Muscle of arm (tissue), 12 donors: ENCODE measurements around the gene ZC3H4. TPM values are rescaled to one million over a fixed set of nuclear protein-coding genes. Genes with fewer than 3 reads are reported as not detected.
"Not testable (repeated sequence)": the region's sequence is repeated elsewhere in the genome, so short reads cannot be mapped to it uniquely, and the experiment has no call there.

Source experiments
- DNase-seq: peaks from one replicate; pipeline ENCODE4 v3.0.0-alpha.2; 2013
- polyA plus RNA-seq, 12 donors: library from polyadenylated mRNA; unstranded; fragments of 120-200 nt; gene quantifications; one replicate each; pipeline ENCODE4 v1.2.1, GENCODE V29; 2013; ENCODE audit not compliant: insufficient read length in 12 of 12

Gene ZC3H4
- polyA plus RNA-seq, 12 donors = 17.7 to 41.1 (median 24.8) TPM; not detected in 1

- DNase-seq = not testable (repeated sequence)
Observed at GRCh38 chr19:47050562-47050961, 63.0 kb downstream of the ZC3H4 start.

GRCh38 chr19:47049307-47049700, 64.3 kb downstream of the ZC3H4 start:
- no peak for DNase-seq

DNA sequence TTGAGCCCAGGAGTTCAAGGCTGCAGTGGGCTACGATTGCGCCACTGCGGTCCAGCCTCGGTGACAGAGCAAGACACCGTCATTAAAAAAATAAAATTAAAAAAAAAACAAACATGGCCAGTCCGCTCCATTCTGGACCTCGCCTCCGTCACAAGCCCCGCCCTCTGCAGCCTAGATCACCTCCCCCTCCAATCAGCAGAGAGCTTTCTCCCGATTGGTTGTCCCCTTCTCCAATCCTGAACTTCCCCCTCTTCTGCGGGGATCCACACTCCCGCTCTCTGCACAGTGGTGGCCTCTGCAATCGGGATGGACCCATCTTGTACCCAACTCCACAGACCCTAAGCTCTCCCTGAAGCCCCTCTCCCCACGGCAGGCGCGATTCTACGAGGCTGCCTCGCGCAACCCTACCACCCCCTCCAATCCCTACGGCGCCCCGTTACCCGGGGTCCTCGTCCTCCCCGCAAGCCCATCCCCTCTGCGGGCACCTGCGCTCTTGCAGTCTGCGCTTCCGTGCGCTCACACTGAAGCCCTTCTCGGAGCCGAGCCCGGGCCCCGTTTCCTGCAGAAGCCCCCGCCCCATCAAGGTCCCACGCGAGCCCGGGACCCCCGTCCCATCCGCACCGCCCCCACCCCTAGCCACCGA, 65.7 kb downstream of the ZC3H4 start:
- DNase-seq = peak; percentile 86

DNA sequence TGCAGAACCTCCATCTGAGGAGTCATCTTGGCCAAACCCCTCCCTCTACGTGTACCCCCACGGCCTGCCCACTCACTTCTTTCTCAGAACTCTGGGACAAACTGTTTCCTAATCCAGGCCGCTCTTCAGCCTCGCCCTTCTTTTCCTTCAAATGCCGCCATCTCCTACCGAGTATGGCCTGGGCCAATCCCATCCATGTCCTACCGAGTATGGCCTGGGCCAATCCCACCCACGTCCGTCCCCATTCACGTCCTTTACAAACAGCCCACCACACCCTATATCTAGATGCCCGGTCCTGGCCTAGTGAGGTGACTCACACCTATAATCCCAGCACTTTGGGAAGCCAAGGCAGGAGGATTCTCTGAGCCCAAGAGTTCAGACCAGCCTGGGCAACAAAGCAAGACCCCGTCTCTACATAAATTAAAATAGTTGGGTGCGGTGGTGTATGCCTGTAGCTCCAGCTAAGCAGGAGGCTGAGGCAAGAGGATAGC, 66.3 kb downstream of the ZC3H4 start:
- DNase-seq = no peak

DNA sequence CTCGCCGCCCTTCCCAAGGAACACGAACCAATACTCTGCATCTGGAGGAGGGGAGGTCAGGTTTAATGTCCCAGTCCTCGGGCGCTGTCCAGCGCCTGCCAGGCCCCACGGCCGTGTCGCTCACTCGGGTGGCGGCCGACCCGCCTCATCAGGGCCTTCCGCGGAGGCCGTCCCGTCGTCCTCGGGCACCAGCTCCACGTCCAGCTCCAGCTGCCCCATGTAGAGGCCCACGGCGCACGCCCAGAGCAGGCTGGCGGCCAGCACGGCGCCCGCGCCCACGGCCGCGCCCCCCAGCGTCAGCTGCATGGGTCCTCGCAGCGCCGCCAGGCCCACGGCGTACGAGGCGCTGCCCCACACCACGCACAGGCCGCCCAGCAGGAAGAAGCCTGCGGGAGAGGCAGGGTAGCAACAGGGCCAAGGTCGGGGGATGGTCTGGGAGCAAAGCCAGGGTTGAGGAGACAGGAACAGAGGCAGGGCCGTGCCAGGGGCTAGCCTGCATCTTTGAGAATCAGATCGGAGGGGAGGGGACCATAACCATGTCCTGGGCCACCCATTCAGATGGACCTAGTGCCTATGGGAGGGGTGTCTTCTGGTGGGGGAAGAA, 67.6 kb downstream of the ZC3H4 start:
- DNase-seq = no peak

GRCh38 chr19:47044946-47045866, 68.4 kb downstream of the ZC3H4 start:
- no peak for DNase-seq

DNA sequence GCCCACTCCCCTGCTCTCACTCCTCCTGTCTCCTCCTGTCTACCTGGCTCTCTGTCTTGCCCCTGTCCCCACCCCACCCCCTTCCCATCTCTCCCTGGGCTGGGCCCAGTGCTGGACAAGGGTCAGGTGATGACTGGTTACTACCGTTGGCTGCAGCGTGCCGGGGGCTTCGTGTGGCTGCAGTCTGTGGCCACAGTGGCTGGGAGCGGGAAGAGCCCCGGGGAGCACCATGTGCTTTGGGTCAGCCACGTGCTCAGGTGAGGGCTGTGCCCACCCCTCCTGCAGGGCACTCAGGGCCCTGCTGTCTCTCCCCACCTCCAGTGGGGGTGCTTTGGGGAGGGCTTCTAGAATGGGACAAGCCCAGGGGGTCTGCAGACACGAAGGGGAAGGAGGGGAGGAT, 72.7 kb downstream of the ZC3H4 start:
- DNase-seq = no peak

DNA sequence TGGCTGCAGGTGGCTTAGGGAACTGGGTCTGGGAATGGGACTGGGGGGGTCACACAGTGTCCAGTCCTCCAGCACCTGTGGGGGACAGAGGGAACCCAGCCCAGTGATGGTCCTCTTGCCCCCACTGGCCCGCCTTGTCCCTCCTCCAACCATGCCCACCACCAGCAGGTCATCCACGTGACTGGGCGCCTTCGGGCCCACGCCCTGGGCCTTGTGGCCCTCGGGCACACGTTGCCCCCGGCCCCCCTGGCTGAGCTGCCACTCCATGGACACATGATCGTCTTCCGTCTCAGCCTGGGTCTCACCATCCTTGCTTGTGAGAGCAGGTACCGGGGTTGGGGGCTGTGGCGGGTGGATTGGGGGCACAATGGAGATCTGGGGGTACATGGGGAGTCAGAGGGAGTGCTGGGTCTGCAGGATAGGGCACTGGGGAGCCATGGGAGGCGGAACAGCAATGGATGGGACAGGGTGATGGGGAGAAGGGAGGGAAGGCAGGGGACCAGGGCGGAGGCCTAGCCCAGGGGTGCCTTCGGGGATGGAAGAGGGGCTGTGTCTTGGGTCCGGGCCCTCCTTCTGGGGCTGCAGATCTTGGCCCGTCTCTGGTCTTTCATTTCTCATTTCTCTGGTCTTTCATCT, 74.2 kb downstream of the ZC3H4 start:
- no peak for DNase-seq

DNA sequence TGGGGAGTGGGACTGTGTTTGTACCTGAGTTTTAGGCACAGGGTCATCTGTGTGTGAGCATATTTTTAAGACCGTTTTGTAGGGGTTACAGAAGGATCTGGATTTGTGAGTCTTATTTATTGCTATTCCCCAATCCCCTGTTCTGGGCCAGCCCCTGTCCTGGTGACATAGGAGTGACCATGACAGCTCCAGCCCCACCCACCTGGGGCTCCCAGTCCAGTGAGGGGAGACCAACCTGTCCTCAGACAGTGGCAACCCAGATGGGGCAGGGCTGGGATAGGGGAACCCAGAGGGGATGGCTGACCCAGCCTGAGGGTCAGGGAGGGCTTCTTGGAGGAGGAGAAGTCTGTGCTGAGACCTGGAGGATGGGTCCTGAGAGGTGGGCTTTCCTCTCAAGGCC, 75.8 kb downstream of the ZC3H4 start:
- DNase-seq = no peak

- no peak for DNase-seq
Observed at GRCh38 chr19:47036097-47036651, 77.4 kb downstream of the ZC3H4 start.

DNA sequence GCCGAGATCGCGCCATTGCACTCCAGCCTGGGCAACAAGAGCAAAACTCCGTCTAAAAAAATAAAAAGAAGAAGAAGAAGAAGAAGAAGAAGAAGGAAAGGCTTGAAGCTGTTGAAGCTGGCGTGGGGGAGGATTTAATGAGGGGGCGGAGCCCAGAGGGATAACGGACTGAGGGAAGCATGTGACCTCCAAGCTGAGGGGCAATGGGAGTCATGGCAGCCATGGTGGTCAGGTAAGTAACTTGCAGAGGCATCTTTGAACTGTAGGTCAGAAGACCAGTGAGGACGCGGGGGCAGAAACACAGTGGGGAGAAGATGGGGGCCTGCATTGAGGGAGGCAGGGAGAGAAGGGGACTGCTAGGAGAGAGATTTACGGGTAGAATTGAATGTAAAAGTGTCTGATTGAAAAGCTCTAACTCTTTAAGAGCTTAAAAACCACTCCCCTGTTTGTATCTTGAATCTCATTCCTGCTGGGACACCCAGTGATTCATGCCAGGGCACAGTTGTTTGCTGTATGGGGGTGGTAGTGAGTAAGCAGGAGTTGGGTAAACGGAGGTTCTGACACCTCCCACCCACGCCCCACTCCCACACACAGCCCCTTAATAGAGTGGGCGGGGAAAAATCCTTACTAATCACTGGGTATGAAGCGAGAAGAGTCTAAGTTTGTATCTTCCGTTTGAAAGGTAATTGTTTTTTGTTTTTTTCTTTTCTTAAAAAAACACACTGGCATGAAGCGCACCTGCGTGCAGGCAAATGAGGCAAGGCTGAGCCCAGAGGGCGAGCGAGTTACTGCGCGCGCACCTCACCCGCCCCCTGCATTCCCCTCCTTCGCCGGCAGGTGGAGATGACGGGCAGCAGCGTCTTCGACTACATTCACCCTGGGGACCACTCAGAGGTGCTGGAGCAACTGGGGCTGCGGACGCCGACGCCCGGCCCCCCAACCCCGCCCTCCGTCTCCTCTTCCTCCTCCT, 78.2 kb downstream of the ZC3H4 start:
- peak; percentile 88 for DNase-seq

GRCh38 chr19:47032171-47032811, 81.3 kb downstream of the ZC3H4 start:
- DNase-seq = no peak

GRCh38 chr19:47028195-47028601, 85.4 kb downstream of the ZC3H4 start:
- no peak for DNase-seq

- no peak for DNase-seq
Observed at GRCh38 chr19:47027586-47028088, 85.9 kb downstream of the ZC3H4 start.

- no peak for DNase-seq
Observed at GRCh38 chr19:47026889-47027288, 86.7 kb downstream of the ZC3H4 start.

- DNase-seq = no peak
Observed at GRCh38 chr19:47026156-47026555, 87.4 kb downstream of the ZC3H4 start.

GRCh38 chr19:47024502-47024901, 89.1 kb downstream of the ZC3H4 start:
- DNase-seq = no peak

DNA sequence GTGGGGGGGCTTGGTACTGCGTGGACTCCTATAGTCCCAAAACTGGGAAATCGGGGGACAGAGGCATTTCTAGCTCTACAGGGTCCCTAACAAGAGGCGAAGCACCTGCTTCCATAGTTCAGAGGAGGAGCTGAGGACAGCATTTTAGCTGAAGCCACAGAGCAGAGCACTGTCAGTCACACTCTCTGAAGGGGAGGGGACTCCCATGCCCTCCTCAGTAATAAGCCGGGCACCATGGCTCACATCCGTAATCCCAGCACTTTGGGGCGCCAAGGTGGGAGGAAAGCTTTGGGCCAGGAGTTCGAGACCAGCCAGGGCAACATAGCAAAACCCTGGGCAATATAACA, 90.2 kb downstream of the ZC3H4 start:
- no peak for DNase-seq

- DNase-seq = no peak
Observed at GRCh38 chr19:47022541-47023447, 90.8 kb downstream of the ZC3H4 start.
